ENCODE results near the gene LCORL. TPM values are rescaled to one million over a fixed set of nuclear protein-coding genes. Genes with fewer than 3 reads are reported as not detected.
"Not testable (repeated sequence)": the region's sequence is repeated elsewhere in the genome, so short reads cannot be mapped to it uniquely, and the experiment has no call there.

LCORL gene
- total RNA-seq, 1 donor from 2014 or later, result 21.3 TPM

- Mint-ChIP-seq H3K27me3 (ENCODE audit: low read depth) (no peaks in the 10 kb centered on the region), H3K4me3 (no peak overlapping the region), H3K9me3 (peaks cover 12% of the 10 kb centered on the region), H3K27ac (no peak overlapping the region), H3K4me1 (no peaks in the 10 kb centered on the region), H3K36me3 (peaks cover 17% of the 10 kb centered on the region)
- no peak for TF ChIP-seq CTCF (IDR thresholded peaks at IDR 0.05; ENCODE audit: unreplicated experiment)
- DNase-seq (ENCODE audit: low spot score in 2 of 2, unreplicated experiment in 2 of 2), result no peak
These were observed 154.3 kb downstream of the LCORL start for GRCh38 chr4:17867276-17867675.

GRCh38 chr4:17866810-17867209 is 154.7 kb downstream of the LCORL start:
- H3K27me3 Mint-ChIP-seq (ENCODE audit: low read depth), result no peaks in the 10 kb centered on the region
- H3K27ac Mint-ChIP-seq, result no peak overlapping the region
- H3K4me3 Mint-ChIP-seq, result no peak overlapping the region
- no peak for TF ChIP-seq CTCF (IDR thresholded peaks at IDR 0.05; ENCODE audit: unreplicated experiment)
- peaks cover 16% of the 10 kb centered on the region for H3K9me3 Mint-ChIP-seq
- H3K4me1 Mint-ChIP-seq, result no peaks in the 10 kb centered on the region
- peaks cover 22% of the 10 kb centered on the region for H3K36me3 Mint-ChIP-seq
- DNase-seq (ENCODE audit: low spot score in 2 of 2, unreplicated experiment in 2 of 2), result no peak

DNA sequence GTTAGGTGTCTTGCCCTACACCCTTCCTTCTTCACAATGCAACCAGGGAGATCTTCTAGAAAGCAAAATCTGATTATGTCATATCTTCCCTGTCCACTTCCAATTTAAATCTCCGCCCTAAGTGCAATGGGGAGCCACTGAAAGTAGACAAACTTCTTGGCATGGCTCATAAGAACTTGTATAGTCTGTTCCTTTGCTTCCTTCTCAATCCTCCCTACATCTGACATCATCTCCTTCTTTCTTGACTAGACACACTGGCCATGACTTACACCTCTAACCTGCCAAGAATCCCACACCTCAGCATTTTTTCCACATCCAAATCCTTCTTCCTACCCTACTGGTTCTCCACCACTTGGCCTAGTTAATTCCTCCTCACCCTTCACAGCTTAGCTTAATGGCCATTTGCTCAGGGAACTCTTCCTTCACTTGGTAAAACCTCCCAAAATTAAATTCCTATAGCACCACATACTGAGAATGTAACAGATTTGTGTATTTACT is 155.6 kb downstream of the LCORL start:
- DNase-seq (ENCODE audit: low spot score in 2 of 2, unreplicated experiment in 2 of 2), result no peak
- TF ChIP-seq CTCF (IDR thresholded peaks at IDR 0.05; ENCODE audit: unreplicated experiment), result no peak
- peaks cover 21% of the 10 kb centered on the region for H3K9me3 Mint-ChIP-seq
- no peak overlapping the region for H3K4me3 Mint-ChIP-seq
- H3K27ac Mint-ChIP-seq, result no peak overlapping the region
- H3K4me1 Mint-ChIP-seq, result no peaks in the 10 kb centered on the region
- peaks cover 25% of the 10 kb centered on the region for H3K36me3 Mint-ChIP-seq
- H3K27me3 Mint-ChIP-seq (ENCODE audit: low read depth), result no peaks in the 10 kb centered on the region

- H3K4me3 Mint-ChIP-seq; H3K27me3 Mint-ChIP-seq (ENCODE audit: low read depth); H3K27ac Mint-ChIP-seq; DNase-seq (ENCODE audit: low spot score in 2 of 2, unreplicated experiment in 2 of 2); H3K4me1 Mint-ChIP-seq: not testable (repeated sequence)
- Mint-ChIP-seq H3K36me3 (peaks cover 34% of the 10 kb centered on the region), H3K9me3 (peaks cover 34% of the 10 kb centered on the region)
These were observed 159.6 kb downstream of the LCORL start for GRCh38 chr4:17861906-17862305.

- no peak for TF ChIP-seq CTCF (IDR thresholded peaks at IDR 0.05; ENCODE audit: unreplicated experiment)
- Mint-ChIP-seq H3K27me3 (ENCODE audit: low read depth) (peaks cover 3% of the 10 kb centered on the region), H3K9me3 (peaks cover 34% of the 10 kb centered on the region), H3K36me3 (peaks cover 32% of the 10 kb centered on the region), H3K4me1 (no peaks in the 10 kb centered on the region), H3K27ac (no peak overlapping the region), H3K4me3 (no peak overlapping the region)
- DNase-seq (ENCODE audit: low spot score in 2 of 2, unreplicated experiment in 2 of 2), result no peak
These were observed 161.7 kb downstream of the LCORL start for GRCh38 chr4:17859793-17860406.

DNA sequence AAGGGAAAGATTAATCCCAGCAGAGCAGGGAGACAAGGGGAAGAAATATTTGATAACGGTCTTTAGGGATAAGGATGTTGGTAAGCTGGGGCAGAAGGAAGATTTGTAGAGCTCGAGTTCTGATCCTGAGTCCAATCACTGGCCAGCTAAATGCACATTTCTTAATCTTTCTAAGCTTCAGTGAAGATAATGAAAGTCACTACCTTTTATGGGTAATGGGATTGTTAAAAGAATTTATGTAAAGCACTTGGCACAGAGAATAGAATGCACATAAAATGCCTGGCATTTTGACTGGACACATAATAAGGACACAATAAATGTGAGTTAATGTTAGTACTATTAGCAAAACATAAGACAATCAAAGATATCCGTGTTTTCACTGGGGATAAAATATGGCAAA is 167.5 kb downstream of the LCORL start:
- H3K4me3 Mint-ChIP-seq, result no peak overlapping the region
- DNase-seq (ENCODE audit: low spot score in 2 of 2, unreplicated experiment in 2 of 2), result no peak
- TF ChIP-seq CTCF (IDR thresholded peaks at IDR 0.05; ENCODE audit: unreplicated experiment), result no peak
- H3K9me3 Mint-ChIP-seq, result peaks cover 7% of the 10 kb centered on the region
- H3K27ac Mint-ChIP-seq, result no peak overlapping the region
- peaks cover 3% of the 10 kb centered on the region for H3K27me3 Mint-ChIP-seq (ENCODE audit: low read depth)
- peaks cover 6% of the 10 kb centered on the region for H3K36me3 Mint-ChIP-seq
- peaks cover 2% of the 10 kb centered on the region for H3K4me1 Mint-ChIP-seq
